Uterus (tissue), 4 donors: ENCODE results near the gene FBN1. TPM values are rescaled to one million over a fixed set of nuclear protein-coding genes. Genes with fewer than 3 reads are reported as not detected.

Experiments
- DNase-seq, 2 donors: peaks; one replicate each; pipeline ENCODE4 v3.0.0-alpha.2; 2019 to 2020
- H3K27ac ChIP-seq, 2 donors: fragments of 200-600 bp; sonication (generic); 1 replicate in 1 of 2; 2 replicates in 1 of 2; pipeline ENCODE4 v1.5.1; 2016 to 2018
- H3K27me3 ChIP-seq, 2 donors: fragments of 200-600 bp; sonication (generic); one replicate each; pipeline ENCODE4 v1.5.1; 2018 to 2019; ENCODE audit warnings: control low read depth in 1 of 2
- H3K36me3 ChIP-seq, 2 donors: fragments of 200-600 bp; sonication (generic); one replicate each; pipeline ENCODE4 v1.5.1; 2019; ENCODE audit warnings: control low read depth in 1 of 2
- H3K4me1 ChIP-seq, 2 donors: fragments of 200-600 bp; sonication (generic); one replicate each; pipeline ENCODE4 v1.5.1; 2018 to 2019; ENCODE audit warnings: control low read depth in 1 of 2
- H3K4me3 ChIP-seq, 2 donors: fragments of 200-600 bp; sonication (generic); 1 replicate in 1 of 2; 2 replicates in 1 of 2; pipeline ENCODE4 v1.5.1; 2018 to 2019; ENCODE audit warnings: mild to moderate bottlenecking in 1 of 2
- H3K9me3 ChIP-seq, 2 donors: fragments of 200-600 bp; sonication (generic); one replicate each; pipeline ENCODE4 v1.5.1; 2019; ENCODE audit warnings: control low read depth in 1 of 2
- CTCF ChIP-seq, 4 experiments: fragments of 200-600 bp in 2 of 4; fragments of 450-650 bp in 2 of 4; sonication (generic) in 2 of 4; IDR thresholded peaks; one replicate each; pipeline ENCODE4 v1.5.1; 2016 to 2019; ENCODE audit warnings: antibody characterized with exemption in 4 of 4, mild to moderate bottlenecking in 2 of 4, moderate library complexity in 1 of 4
- POLR2A ChIP-seq, 2 donors: fragments of 450-650 bp; IDR thresholded peaks; one replicate each; pipeline ENCODE4 v1.6.1; 2016; ENCODE audit warnings: antibody characterized with exemption in 2 of 2, mild to moderate bottlenecking in 1 of 2, moderate library complexity in 1 of 2
- intact Hi-C: fragments of 100-400 bp; cut with DNase I; formaldehyde crosslinking; loops from one replicate; pipeline ENCODE4 v1.15.1; 2023; ENCODE audit warnings: low total_unique reads
- total RNA-seq, 4 donors: library from RNA; depleted of rRNA in 3 of 4; stranded (reverse); fragments of >200 nt in 3 of 4; gene quantifications; one replicate each; pipeline versions ENCODE4 v1.1.0 to v1.2.4, GENCODE V29; 2014 to 2023
- donor health status: DM: yes; HTN: yes; CAD: no.

The FBN1 gene
- total RNA-seq, 4 donors from 2014 or later: 76.3 to 584 (median 95.8) TPM

- peak overlapping the region; percentile 43 to 80 for H3K27ac ChIP-seq
- H3K4me1 ChIP-seq: no peaks in the 10 kb centered on the region
- TF ChIP-seq CTCF (IDR thresholded peaks at IDR 0.05): no peak
- no peak for TF ChIP-seq POLR2A (IDR thresholded peaks at IDR 0.05)
- DNase-seq: peak in 1 of 2 donors; percentile 49
- no peak overlapping the region for H3K4me3 ChIP-seq
- H3K27me3 ChIP-seq: no peaks in the 10 kb centered on the region
- intact Hi-C loops: no loop called here
- H3K9me3 ChIP-seq: no peaks in the 10 kb centered on the region
- no peaks in the 10 kb centered on the region for H3K36me3 ChIP-seq
Observed at GRCh38 chr15:48389691-48390143, 255.8 kb downstream of the FBN1 start.

GRCh38 chr15:48388910-48389309, 256.6 kb downstream of the FBN1 start:
- no peak for DNase-seq
- no peak for TF ChIP-seq POLR2A (IDR thresholded peaks at IDR 0.05)
- TF ChIP-seq CTCF (IDR thresholded peaks at IDR 0.05): no peak
- H3K4me3 ChIP-seq: no peak overlapping the region
- H3K27ac ChIP-seq: peak overlapping the region; percentile 43 to 80
- H3K9me3 ChIP-seq: no peaks in the 10 kb centered on the region
- intact Hi-C loops: no loop called here
- no peaks in the 10 kb centered on the region for H3K4me1 ChIP-seq
- no peaks in the 10 kb centered on the region for H3K36me3 ChIP-seq
- no peaks in the 10 kb centered on the region for H3K27me3 ChIP-seq

GRCh38 chr15:48388016-48388851, 257.3 kb downstream of the FBN1 start:
- no peak overlapping the region for H3K4me3 ChIP-seq
- H3K27me3 ChIP-seq: no peaks in the 10 kb centered on the region
- H3K36me3 ChIP-seq: no peaks in the 10 kb centered on the region
- H3K9me3 ChIP-seq: no peaks in the 10 kb centered on the region
- no peak for DNase-seq
- H3K4me1 ChIP-seq: no peaks in the 10 kb centered on the region
- H3K27ac ChIP-seq: peak overlapping the region in 1 of 2 donors; percentile 80
- TF ChIP-seq CTCF (IDR thresholded peaks at IDR 0.05): no peak
- TF ChIP-seq POLR2A (IDR thresholded peaks at IDR 0.05): no peak
- intact Hi-C loops: no loop called here

- Histone ChIP-seq H3K27ac (no peak overlapping the region), H3K27me3 (no peaks in the 10 kb centered on the region), H3K36me3 (no peaks in the 10 kb centered on the region), H3K4me1 (no peaks in the 10 kb centered on the region), H3K4me3 (no peak overlapping the region), H3K9me3 (no peaks in the 10 kb centered on the region)
- TF ChIP-seq POLR2A (IDR thresholded peaks at IDR 0.05) (no peak), CTCF (IDR thresholded peaks at IDR 0.05) (no peak)
- intact Hi-C loops: no loop called here
- DNase-seq: peak in 1 of 2 donors; percentile 38
Observed at GRCh38 chr15:48385031-48385830, 260.3 kb downstream of the FBN1 start.

GRCh38 chr15:48384616-48385015, 260.9 kb downstream of the FBN1 start:
- Histone ChIP-seq H3K4me1 (no peaks in the 10 kb centered on the region), H3K27ac (no peak overlapping the region), H3K36me3 (no peaks in the 10 kb centered on the region), H3K27me3 (no peaks in the 10 kb centered on the region), H3K9me3 (no peaks in the 10 kb centered on the region), H3K4me3 (no peak overlapping the region)
- TF ChIP-seq CTCF (IDR thresholded peaks at IDR 0.05): no peak
- no peak for DNase-seq
- intact Hi-C loops: no loop called here
